ENCODE results near the gene ISL2. TPM values are rescaled to one million over a fixed set of nuclear protein-coding genes. Genes with fewer than 3 reads are reported as not detected.

Gene ISL2
- total RNA-seq, 1 experiment from 2014 or later, result 0.51 TPM

- BruUV-seq (replicated peaks), result no TSS peak
- intact Hi-C loops (cut with micrococcal nuclease; ENCODE audit: unreplicated experiment) (no loop called here), in situ Hi-C loops (cut with HindIII; ENCODE audit: low pct_unique_long_range_greater_than_20kb, low sequenced_read_pairs) (no loop called here)
- Histone ChIP-seq H3K27me3 (ENCODE audit: control insufficient read depth, insufficient read depth, low read length) (no peaks in the 10 kb centered on the region), H3K9me3 (ENCODE audit: control insufficient read depth, insufficient read depth, low read depth, low read length) (no peaks in the 10 kb centered on the region), H3K36me3 (ENCODE audit: control insufficient read depth, insufficient read depth, low read length) (no peaks in the 10 kb centered on the region), H3K4me1 (ENCODE audit: control insufficient read depth, insufficient read depth, low read length) (no peaks in the 10 kb centered on the region), H3K27ac (ENCODE audit: low read length) (no peak overlapping the region), H3K4me3 (ENCODE audit: low read depth in 2 of 2, low read length in 2 of 2) (no peak overlapping the region)
- ATAC-seq, result no peak
- no peak for DNase-seq (ENCODE audit: low read depth, low spot score)
- TF ChIP-seq TCF7L2 (IDR thresholded peaks at IDR 0.05; ENCODE audit: low read depth, low read length) (no peak), REST (IDR thresholded peaks at IDR 0.05; ENCODE audit: insufficient read depth in 1 of 2, low read depth in 2 of 2, low read length in 1 of 2) (no peak), SIN3A (IDR thresholded peaks at IDR 0.05; ENCODE audit: borderline replicate concordance, insufficient read depth, low read depth, low read length) (no peak), POLR2AphosphoS5 (IDR thresholded peaks at IDR 0.05; ENCODE audit: low read depth, low read length) (no peak)
- TF ChIP-seq, protein P1, sequence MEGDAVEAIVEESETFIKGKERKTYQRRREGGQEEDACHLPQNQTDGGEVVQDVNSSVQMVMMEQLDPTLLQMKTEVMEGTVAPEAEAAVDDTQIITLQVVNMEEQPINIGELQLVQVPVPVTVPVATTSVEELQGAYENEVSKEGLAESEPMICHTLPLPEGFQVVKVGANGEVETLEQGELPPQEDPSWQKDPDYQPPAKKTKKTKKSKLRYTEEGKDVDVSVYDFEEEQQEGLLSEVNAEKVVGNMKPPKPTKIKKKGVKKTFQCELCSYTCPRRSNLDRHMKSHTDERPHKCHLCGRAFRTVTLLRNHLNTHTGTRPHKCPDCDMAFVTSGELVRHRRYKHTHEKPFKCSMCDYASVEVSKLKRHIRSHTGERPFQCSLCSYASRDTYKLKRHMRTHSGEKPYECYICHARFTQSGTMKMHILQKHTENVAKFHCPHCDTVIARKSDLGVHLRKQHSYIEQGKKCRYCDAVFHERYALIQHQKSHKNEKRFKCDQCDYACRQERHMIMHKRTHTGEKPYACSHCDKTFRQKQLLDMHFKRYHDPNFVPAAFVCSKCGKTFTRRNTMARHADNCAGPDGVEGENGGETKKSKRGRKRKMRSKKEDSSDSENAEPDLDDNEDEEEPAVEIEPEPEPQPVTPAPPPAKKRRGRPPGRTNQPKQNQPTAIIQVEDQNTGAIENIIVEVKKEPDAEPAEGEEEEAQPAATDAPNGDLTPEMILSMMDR (IDR thresholded peaks at IDR 0.05), result no peak
- ChIA-PET CTCF (no interaction called here), POLR2A (no interaction called here)
Measured at GRCh38 chr15:76353903-76354302, 17.3 kb downstream of the ISL2 start.

GRCh38 chr15:76354823-76355440 is 18.4 kb downstream of the ISL2 start:
- intact Hi-C loops (cut with micrococcal nuclease; ENCODE audit: unreplicated experiment), result no loop called here

More at GRCh38 chr15:76354823-76355440, 18.4 kb downstream of the ISL2 start:
- Histone ChIP-seq H3K4me3 (ENCODE audit: low read depth in 2 of 2, low read length in 2 of 2) (no peak overlapping the region), H3K9me3 (ENCODE audit: control insufficient read depth, insufficient read depth, low read depth, low read length) (no peaks in the 10 kb centered on the region), H3K36me3 (ENCODE audit: control insufficient read depth, insufficient read depth, low read length) (no peaks in the 10 kb centered on the region), H3K4me1 (ENCODE audit: control insufficient read depth, insufficient read depth, low read length) (no peaks in the 10 kb centered on the region), H3K27ac (ENCODE audit: low read length) (no peak overlapping the region), H3K27me3 (ENCODE audit: control insufficient read depth, insufficient read depth, low read length) (no peaks in the 10 kb centered on the region)
- in situ Hi-C loops (cut with HindIII; ENCODE audit: low pct_unique_long_range_greater_than_20kb, low sequenced_read_pairs), result no loop called here
- ATAC-seq (no peak), DNase-seq (ENCODE audit: low read depth, low spot score) (no peak)
- CTCF ChIA-PET, result no interaction called here
- BruUV-seq (replicated peaks), result no TSS peak
- POLR2A ChIA-PET, result no interaction called here
- TF ChIP-seq POLR2AphosphoS5 (IDR thresholded peaks at IDR 0.05; ENCODE audit: low read depth, low read length) (no peak), SIN3A (IDR thresholded peaks at IDR 0.05; ENCODE audit: borderline replicate concordance, insufficient read depth, low read depth, low read length) (no peak), TCF7L2 (IDR thresholded peaks at IDR 0.05; ENCODE audit: low read depth, low read length) (no peak), REST (IDR thresholded peaks at IDR 0.05; ENCODE audit: insufficient read depth in 1 of 2, low read depth in 2 of 2, low read length in 1 of 2) (no peak)
- TF ChIP-seq, protein P1 (IDR thresholded peaks at IDR 0.05), result no peak

All from Panc1 (cell line).